ENCODE data around the gene ACBD4.

GRCh38 chr17:45128989-45129388 lies 6.5 kb upstream of the ACBD4 start:
- TF ChIP-seq EZH2phosphoT487 (IDR thresholded peaks at IDR 0.05; ENCODE audit: borderline replicate concordance, low read length) = no peak
- TF ChIP-seq, protein P1, sequence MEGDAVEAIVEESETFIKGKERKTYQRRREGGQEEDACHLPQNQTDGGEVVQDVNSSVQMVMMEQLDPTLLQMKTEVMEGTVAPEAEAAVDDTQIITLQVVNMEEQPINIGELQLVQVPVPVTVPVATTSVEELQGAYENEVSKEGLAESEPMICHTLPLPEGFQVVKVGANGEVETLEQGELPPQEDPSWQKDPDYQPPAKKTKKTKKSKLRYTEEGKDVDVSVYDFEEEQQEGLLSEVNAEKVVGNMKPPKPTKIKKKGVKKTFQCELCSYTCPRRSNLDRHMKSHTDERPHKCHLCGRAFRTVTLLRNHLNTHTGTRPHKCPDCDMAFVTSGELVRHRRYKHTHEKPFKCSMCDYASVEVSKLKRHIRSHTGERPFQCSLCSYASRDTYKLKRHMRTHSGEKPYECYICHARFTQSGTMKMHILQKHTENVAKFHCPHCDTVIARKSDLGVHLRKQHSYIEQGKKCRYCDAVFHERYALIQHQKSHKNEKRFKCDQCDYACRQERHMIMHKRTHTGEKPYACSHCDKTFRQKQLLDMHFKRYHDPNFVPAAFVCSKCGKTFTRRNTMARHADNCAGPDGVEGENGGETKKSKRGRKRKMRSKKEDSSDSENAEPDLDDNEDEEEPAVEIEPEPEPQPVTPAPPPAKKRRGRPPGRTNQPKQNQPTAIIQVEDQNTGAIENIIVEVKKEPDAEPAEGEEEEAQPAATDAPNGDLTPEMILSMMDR (IDR thresholded peaks at IDR 0.05; ENCODE audit: low read depth, low read length, poor library complexity, severe bottlenecking) = no peak

All from DOHH2 (cell line).